RWPE2 (cell line): Measurements from ENCODE around the gene PTPRM.

Experiments used
- ATAC-seq: fragments of 200-7000 bp; cut with Tn5 transposase; 3 replicates; pipeline ENCODE4 v1.9.1; 2021; ENCODE audit warnings: low read depth
- DNase-seq: peaks from one replicate; pipeline ENCODE4 v3.0.0-alpha.2; 2020; ENCODE audit warnings: low spot score
- H3K27ac ChIP-seq: fragments of 450-650 bp; 2 replicates; pipeline ENCODE4 v1.5.1; 2017; ENCODE audit warnings: mild to moderate bottlenecking; ENCODE audit not compliant: poor library complexity, severe bottlenecking
- H3K27me3 ChIP-seq: fragments of 250-450 bp; sonication (Bioruptor Pico); 2 replicates; pipeline ENCODE4 v1.5.1; 2021; ENCODE audit warnings: mild to moderate bottlenecking, moderate library complexity; ENCODE audit not compliant: insufficient read depth, poor library complexity, severe bottlenecking
- H3K36me3 ChIP-seq: fragments of 250-450 bp; sonication (Bioruptor Pico); 2 replicates; pipeline ENCODE4 v1.5.1; 2020; ENCODE audit warnings: low read depth, mild to moderate bottlenecking, moderate library complexity
- H3K4me1 ChIP-seq: fragments of 250-450 bp; sonication (Bioruptor Pico); 2 replicates; pipeline ENCODE4 v1.5.1; 2021; ENCODE audit warnings: mild to moderate bottlenecking, moderate library complexity; ENCODE audit not compliant: insufficient read depth, poor library complexity, severe bottlenecking
- H3K4me3 ChIP-seq: fragments of 250-450 bp; sonication (Bioruptor Pico); 2 replicates; pipeline ENCODE4 v1.5.1; 2021; ENCODE audit warnings: mild to moderate bottlenecking, moderate library complexity; ENCODE audit not compliant: severe bottlenecking
- H3K9me3 ChIP-seq: fragments of 250-450 bp; sonication (Bioruptor Pico); 2 replicates; pipeline ENCODE4 v1.5.1; 2021; ENCODE audit warnings: mild to moderate bottlenecking, moderate library complexity; ENCODE audit not compliant: severe bottlenecking
- CTCF ChIP-seq: fragments of 450-650 bp; IDR thresholded peaks from one replicate; pipeline ENCODE4 v1.5.1; 2017; ENCODE audit warnings: mild to moderate bottlenecking, moderate library complexity; ENCODE audit not compliant: poor library complexity, severe bottlenecking

PTPRM gene

GRCh38 chr18:8045160-8045883 is 478.2 kb downstream of the PTPRM start:
- DNase-seq (no peak), ATAC-seq (no peak)
- H3K27me3 ChIP-seq: no peaks in the 10 kb centered on the region
- no peak overlapping the region for H3K4me3 ChIP-seq
- TF ChIP-seq CTCF: no peak
- no peaks in the 10 kb centered on the region for H3K4me1 ChIP-seq
- no peaks in the 10 kb centered on the region for H3K36me3 ChIP-seq
- no peaks in the 10 kb centered on the region for H3K9me3 ChIP-seq
- H3K27ac ChIP-seq: no peak overlapping the region

GRCh38 chr18:8045884-8046281 is 478.8 kb downstream of the PTPRM start:
- ATAC-seq: no peak

GRCh38 chr18:8046441-8046840 is 479.3 kb downstream of the PTPRM start:
- Histone ChIP-seq H3K4me1 (no peaks in the 10 kb centered on the region), H3K36me3 (no peaks in the 10 kb centered on the region), H3K27ac (no peak overlapping the region), H3K4me3 (no peak overlapping the region), H3K9me3 (no peaks in the 10 kb centered on the region), H3K27me3 (no peaks in the 10 kb centered on the region)
- TF ChIP-seq CTCF: no peak
- no peak for ATAC-seq
- DNase-seq: no peak

More at GRCh38 chr18:8045884-8046281, 478.8 kb downstream of the PTPRM start:
- H3K9me3 ChIP-seq: no peaks in the 10 kb centered on the region
- H3K4me1 ChIP-seq: no peaks in the 10 kb centered on the region
- H3K27ac ChIP-seq: no peak overlapping the region
- H3K36me3 ChIP-seq: no peaks in the 10 kb centered on the region
- DNase-seq: no peak
- H3K27me3 ChIP-seq: no peaks in the 10 kb centered on the region
- no peak overlapping the region for H3K4me3 ChIP-seq
- no peak for TF ChIP-seq CTCF

GRCh38 chr18:8049147-8049546 is 482.0 kb downstream of the PTPRM start:
- Histone ChIP-seq H3K27me3 (no peaks in the 10 kb centered on the region), H3K9me3 (no peaks in the 10 kb centered on the region), H3K36me3 (no peaks in the 10 kb centered on the region), H3K27ac (no peak overlapping the region), H3K4me1 (no peaks in the 10 kb centered on the region), H3K4me3 (no peak overlapping the region)
- TF ChIP-seq CTCF: no peak
- ATAC-seq (no peak), DNase-seq (no peak)

- Histone ChIP-seq H3K4me3 (no peak overlapping the region), H3K27ac (no peak overlapping the region), H3K36me3 (no peaks in the 10 kb centered on the region), H3K4me1 (no peaks in the 10 kb centered on the region), H3K27me3 (no peaks in the 10 kb centered on the region), H3K9me3 (no peaks in the 10 kb centered on the region)
- no peak for ATAC-seq
- TF ChIP-seq CTCF: no peak
- no peak for DNase-seq
Observed at GRCh38 chr18:8050616-8051329, 483.7 kb downstream of the PTPRM start.
